Stimulated activated CD4-positive, alpha-beta T cell treated with anti-CD3 and anti-CD28 coated beads, Interleukin-15, amount 100 ng/mL, for 48 hours (primary cell): ENCODE results near the gene LRRC17.

Experiments used
- DNase-seq, 2 donors: peaks; one replicate each; pipeline ENCODE4 v3.0.0-alpha.2; 2020; ENCODE audit warnings: low read depth in 2 of 2

The LRRC17 gene

GRCh38 chr7:102988088-102988487 lies 75.3 kb downstream of the LRRC17 start:
- no peak for DNase-seq

GRCh38 chr7:102988631-102989560 lies 76.1 kb downstream of the LRRC17 start:
- no peak for DNase-seq

- no peak for DNase-seq
Measured at GRCh38 chr7:102990642-102991041, 77.8 kb downstream of the LRRC17 start.

GRCh38 chr7:102991077-102991539 lies 78.3 kb downstream of the LRRC17 start:
- DNase-seq = no peak

- no peak for DNase-seq
Measured at GRCh38 chr7:102991540-102992214, 78.9 kb downstream of the LRRC17 start.

GRCh38 chr7:102992509-102992937 lies 79.7 kb downstream of the LRRC17 start:
- DNase-seq = no peak

GRCh38 chr7:102992938-102993717 lies 80.3 kb downstream of the LRRC17 start:
- DNase-seq = no peak

- no peak for DNase-seq
Measured at GRCh38 chr7:102993718-102994029, 80.9 kb downstream of the LRRC17 start.

GRCh38 chr7:102994567-102994966 lies 81.8 kb downstream of the LRRC17 start:
- DNase-seq = no peak
